ENCODE measurements around the gene ZNF678.
"Not testable (repeated sequence)": the region's sequence is repeated elsewhere in the genome, so short reads cannot be mapped to it uniquely, and the experiment has no call there.

- not testable (repeated sequence) for TF ChIP-seq HDGF (IDR thresholded peaks at IDR 0.05; ENCODE audit: borderline replicate concordance); FOXK2 (IDR thresholded peaks at IDR 0.05); FOXA1 (IDR thresholded peaks at IDR 0.05); ARNT (IDR thresholded peaks at IDR 0.05); SP1 (IDR thresholded peaks at IDR 0.05); SUZ12 (IDR thresholded peaks at IDR 0.05); ELF4 (IDR thresholded peaks at IDR 0.05)
Observed at GRCh38 chr1:227588769-227589168, 25.4 kb downstream of the ZNF678 start.
